22Rv1 (cell line): Measurements from ENCODE around the gene RAET1E.
"Not testable (repeated sequence)": the region's sequence is repeated elsewhere in the genome, so short reads cannot be mapped to it uniquely, and the experiment has no call there.

Experiments used
- H3K27ac ChIP-seq: fragments of 450-650 bp; 2 replicates; pipeline ENCODE4 v1.5.1; 2017
- CTCF ChIP-seq: fragments of 450-650 bp; IDR thresholded peaks from 2 replicates; pipeline ENCODE4 v1.5.1; 2017; ENCODE audit warnings: mild to moderate bottlenecking
- ZFX ChIP-seq: fragments of 450-650 bp; IDR thresholded peaks from 2 replicates; pipeline ENCODE4 v1.6.1; 2017; ENCODE audit warnings: antibody characterized with exemption, borderline replicate concordance

RAET1E gene

GRCh38 chr6:149918151-149918905, 20.4 kb upstream of the RAET1E start:
- no peak for TF ChIP-seq CTCF
- no peak for TF ChIP-seq ZFX
- H3K27ac ChIP-seq, result no peak overlapping the region

GRCh38 chr6:149917679-149918078, 19.8 kb upstream of the RAET1E start:
- no peak for TF ChIP-seq ZFX
- TF ChIP-seq CTCF, result no peak
- H3K27ac ChIP-seq, result no peak overlapping the region

GRCh38 chr6:149915970-149916865, 18.3 kb upstream of the RAET1E start:
- TF ChIP-seq CTCF (no peak), ZFX (no peak)
- no peak overlapping the region for H3K27ac ChIP-seq

GRCh38 chr6:149913540-149914240, 15.8 kb upstream of the RAET1E start:
- no peak for TF ChIP-seq ZFX
- no peak for TF ChIP-seq CTCF
- no peak overlapping the region for H3K27ac ChIP-seq

GRCh38 chr6:149913085-149913484, 15.2 kb upstream of the RAET1E start:
- no peak overlapping the region for H3K27ac ChIP-seq
- TF ChIP-seq ZFX (no peak), CTCF (no peak)

GRCh38 chr6:149912680-149913079, 14.8 kb upstream of the RAET1E start:
- not testable (repeated sequence) for H3K27ac ChIP-seq

GRCh38 chr6:149910721-149911151, 12.8 kb upstream of the RAET1E start:
- no peak for TF ChIP-seq CTCF
- no peak for TF ChIP-seq ZFX
- no peak overlapping the region for H3K27ac ChIP-seq
